Measurements from ENCODE around the gene NT5C1B. TPM values are rescaled to one million over a fixed set of nuclear protein-coding genes. Genes with fewer than 3 reads are reported as not detected.

NT5C1B gene
- total and polyA plus RNA-seq, 4 experiments from 2014 or later: 0.45 to 0.47 TPM; not detected in 2

DNA sequence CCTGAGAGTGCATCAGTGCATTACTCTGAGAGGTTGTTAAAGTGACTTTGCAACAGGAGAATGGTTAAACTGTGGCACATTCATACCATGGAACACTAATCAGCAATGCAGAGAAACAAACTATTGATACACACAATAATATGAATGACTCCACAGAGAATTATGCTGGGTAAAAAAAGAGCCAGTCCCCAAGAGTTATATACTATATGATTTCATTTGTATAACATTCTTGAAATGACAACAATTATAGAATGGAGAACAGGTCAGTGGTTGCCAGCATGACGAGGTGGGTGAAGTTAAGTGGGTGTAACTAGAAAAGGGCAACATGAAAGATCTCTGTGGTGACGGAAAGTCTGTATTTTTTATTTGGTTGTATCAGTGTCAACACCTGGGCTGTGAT is 3.0 kb upstream of the NT5C1B start:
- intact Hi-C loops (cut with micrococcal nuclease): no loop called here
- H3K9me3 Mint-ChIP-seq: peaks cover 0 to 4% (median 0%) of the 10 kb centered on the region in 8 donors
- no peak for DNase-seq
- H3K27me3 ChIP-seq (ENCODE audit: insufficient read depth, low read length): no peaks in the 10 kb centered on the region
- no peak overlapping the region for H3K27ac ChIP-seq (ENCODE audit: low read depth, low read length)
- no peak overlapping the region for H3K4me3 ChIP-seq (ENCODE audit: low read length in 2 of 2)
- H3K36me3 ChIP-seq (ENCODE audit: insufficient read depth, low read length): peaks cover 9% of the 10 kb centered on the region
- peaks cover 14 to 54% of the 10 kb centered on the region in 2 donors for H3K36me3 Mint-ChIP-seq
- H3K9me3 ChIP-seq (ENCODE audit: control insufficient read depth in 1 of 2, low read length in 2 of 2): no peaks in the 10 kb centered on the region
- no peaks in the 10 kb centered on the region for H3K27me3 Mint-ChIP-seq
- ChIA-PET POLR2A (ENCODE audit: partially characterized antibody) (no interaction called here), CTCF (ENCODE audit: partially characterized antibody) (no interaction called here)
- H3K4me1 Mint-ChIP-seq: peaks cover 0 to 2% (median 0%) of the 10 kb centered on the region in 4 donors
- no peak overlapping the region for H3K4me3 Mint-ChIP-seq
- H3K4me1 ChIP-seq (ENCODE audit: insufficient read depth, low read length): no peaks in the 10 kb centered on the region
- no peak overlapping the region for H3K27ac Mint-ChIP-seq

DNA sequence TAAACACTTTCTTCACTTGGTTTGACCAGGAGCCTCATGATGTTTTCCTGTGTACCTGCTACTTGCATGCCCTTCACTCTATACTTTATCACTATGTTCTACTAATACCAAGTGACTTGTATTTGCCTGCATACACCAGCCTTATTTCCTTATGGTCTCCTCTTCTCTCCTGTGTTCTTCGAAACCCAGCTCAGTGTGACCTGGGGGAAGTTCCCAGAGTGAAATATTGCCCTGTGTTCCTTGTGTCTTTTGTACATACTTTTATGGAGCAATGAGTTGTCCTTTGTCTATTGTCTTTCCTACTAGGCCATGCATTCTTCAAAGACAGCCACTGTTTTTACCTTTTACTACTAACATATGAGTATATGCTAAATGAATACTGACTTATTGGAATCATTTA is 567 bp downstream of the NT5C1B start:
- DNase-seq: no peak
- POLR2A ChIA-PET (ENCODE audit: partially characterized antibody): no interaction called here
- Histone ChIP-seq H3K9me3 (ENCODE audit: control insufficient read depth in 1 of 2, low read length in 2 of 2) (no peaks in the 10 kb centered on the region), H3K4me1 (ENCODE audit: insufficient read depth, low read length) (no peaks in the 10 kb centered on the region), H3K27me3 (ENCODE audit: insufficient read depth, low read length) (no peaks in the 10 kb centered on the region), H3K4me3 (ENCODE audit: low read length in 2 of 2) (no peak overlapping the region), H3K27ac (ENCODE audit: low read depth, low read length) (no peak overlapping the region), H3K36me3 (ENCODE audit: insufficient read depth, low read length) (peaks cover 9% of the 10 kb centered on the region)
- intact Hi-C loops (cut with micrococcal nuclease): no loop called here
- Mint-ChIP-seq H3K9me3 (peaks cover 0 to 6% (median under 1%) of the 10 kb centered on the region in 8 donors), H3K4me3 (no peak overlapping the region), H3K27me3 (no peaks in the 10 kb centered on the region), H3K4me1 (peaks cover 0 to 2% (median 0%) of the 10 kb centered on the region in 4 donors), H3K27ac (no peak overlapping the region), H3K36me3 (peaks cover 17 to 51% of the 10 kb centered on the region in 2 donors)
- CTCF ChIA-PET (ENCODE audit: partially characterized antibody): no interaction called here

DNA sequence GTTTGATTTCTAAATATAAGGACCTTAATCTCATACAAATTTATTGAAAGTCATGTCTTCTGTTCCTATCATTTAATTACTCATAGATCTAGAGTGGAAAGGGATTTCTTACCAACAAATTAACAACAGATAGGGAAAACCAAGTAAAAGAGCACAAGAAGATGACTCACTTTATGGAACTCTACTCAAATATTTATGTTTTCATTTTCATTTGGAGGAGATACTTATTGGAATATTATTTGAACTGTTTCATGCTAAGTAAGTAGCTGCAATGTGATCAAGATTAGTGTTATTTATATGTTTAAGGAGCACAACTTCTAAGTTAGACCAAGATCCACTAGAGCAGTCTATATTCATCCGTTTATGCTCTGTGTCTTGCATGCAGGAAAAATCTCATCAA is 1.3 kb downstream of the NT5C1B start:
- peaks cover 0 to 2% (median 0%) of the 10 kb centered on the region in 4 donors for H3K4me1 Mint-ChIP-seq
- H3K36me3 ChIP-seq (ENCODE audit: insufficient read depth, low read length): peaks cover 9% of the 10 kb centered on the region
- no peak overlapping the region for H3K27ac Mint-ChIP-seq
- no peaks in the 10 kb centered on the region for H3K27me3 Mint-ChIP-seq
- no peak overlapping the region for H3K4me3 ChIP-seq (ENCODE audit: low read length in 2 of 2)
- intact Hi-C loops (cut with micrococcal nuclease): no loop called here
- no peak overlapping the region for H3K4me3 Mint-ChIP-seq
- H3K27me3 ChIP-seq (ENCODE audit: insufficient read depth, low read length): no peaks in the 10 kb centered on the region
- no peaks in the 10 kb centered on the region for H3K9me3 ChIP-seq (ENCODE audit: control insufficient read depth in 1 of 2, low read length in 2 of 2)
- ChIA-PET POLR2A (ENCODE audit: partially characterized antibody) (no interaction called here), CTCF (ENCODE audit: partially characterized antibody) (no interaction called here)
- peaks cover 0 to 12% (median 4%) of the 10 kb centered on the region in 8 donors for H3K9me3 Mint-ChIP-seq
- no peaks in the 10 kb centered on the region for H3K4me1 ChIP-seq (ENCODE audit: insufficient read depth, low read length)
- no peak overlapping the region for H3K27ac ChIP-seq (ENCODE audit: low read depth, low read length)
- DNase-seq: no peak
- peaks cover 17 to 53% of the 10 kb centered on the region in 2 donors for H3K36me3 Mint-ChIP-seq

- Histone ChIP-seq H3K4me1 (ENCODE audit: insufficient read depth, low read length) (no peaks in the 10 kb centered on the region), H3K4me3 (ENCODE audit: low read length in 2 of 2) (no peak overlapping the region), H3K27ac (ENCODE audit: low read depth, low read length) (no peak overlapping the region), H3K9me3 (ENCODE audit: control insufficient read depth in 1 of 2, low read length in 2 of 2) (no peaks in the 10 kb centered on the region), H3K27me3 (ENCODE audit: insufficient read depth, low read length) (no peaks in the 10 kb centered on the region), H3K36me3 (ENCODE audit: insufficient read depth, low read length) (peaks cover 6% of the 10 kb centered on the region)
- Mint-ChIP-seq H3K4me1 (peaks cover 0 to 2% (median 0%) of the 10 kb centered on the region in 4 donors), H3K9me3 (peaks cover 0 to 13% (median 4%) of the 10 kb centered on the region in 8 donors), H3K4me3 (no peak overlapping the region), H3K27ac (no peak overlapping the region), H3K36me3 (peaks cover 21 to 38% of the 10 kb centered on the region in 2 donors), H3K27me3 (no peaks in the 10 kb centered on the region)
- ChIA-PET CTCF (ENCODE audit: partially characterized antibody) (no interaction called here), POLR2A (ENCODE audit: partially characterized antibody) (no interaction called here)
- intact Hi-C loops (cut with micrococcal nuclease): no loop called here
- no peak for DNase-seq
Measured at GRCh38 chr2:18585526-18585925, 3.8 kb downstream of the NT5C1B start.

- intact Hi-C loops (cut with micrococcal nuclease): no loop called here
Measured at GRCh38 chr2:18584608-18584954, 4.8 kb downstream of the NT5C1B start.

GRCh38 chr2:18583905-18584607 is 5.3 kb downstream of the NT5C1B start:
- ChIA-PET POLR2A (ENCODE audit: partially characterized antibody) (no interaction called here), CTCF (ENCODE audit: partially characterized antibody) (no interaction called here)
- peaks cover 0 to 13% (median 6%) of the 10 kb centered on the region in 8 donors for H3K9me3 Mint-ChIP-seq
- no peaks in the 10 kb centered on the region for H3K9me3 ChIP-seq (ENCODE audit: control insufficient read depth in 1 of 2, low read length in 2 of 2)
- DNase-seq: no peak
- intact Hi-C loops (cut with micrococcal nuclease): no loop called here
- no peaks in the 10 kb centered on the region for H3K4me1 ChIP-seq (ENCODE audit: insufficient read depth, low read length)
- H3K4me3 Mint-ChIP-seq: no peak overlapping the region
- H3K27me3 ChIP-seq (ENCODE audit: insufficient read depth, low read length): no peaks in the 10 kb centered on the region
- no peak overlapping the region for H3K27ac Mint-ChIP-seq
- no peaks in the 10 kb centered on the region for H3K36me3 ChIP-seq (ENCODE audit: insufficient read depth, low read length)
- H3K27ac ChIP-seq (ENCODE audit: low read depth, low read length): no peak overlapping the region
- H3K4me3 ChIP-seq (ENCODE audit: low read length in 2 of 2): no peak overlapping the region
- H3K4me1 Mint-ChIP-seq: peaks cover 0 to 2% (median 0%) of the 10 kb centered on the region in 4 donors
- no peaks in the 10 kb centered on the region for H3K27me3 Mint-ChIP-seq
- peaks cover 19 to 34% of the 10 kb centered on the region in 2 donors for H3K36me3 Mint-ChIP-seq

More at GRCh38 chr2:18584608-18584954, 4.8 kb downstream of the NT5C1B start:
- POLR2A ChIA-PET (ENCODE audit: partially characterized antibody): no interaction called here
- H3K36me3 ChIP-seq (ENCODE audit: insufficient read depth, low read length): no peaks in the 10 kb centered on the region
- H3K9me3 ChIP-seq (ENCODE audit: control insufficient read depth in 1 of 2, low read length in 2 of 2): no peaks in the 10 kb centered on the region
- no peak for DNase-seq
- H3K4me1 ChIP-seq (ENCODE audit: insufficient read depth, low read length): no peaks in the 10 kb centered on the region
- Mint-ChIP-seq H3K27ac (no peak overlapping the region), H3K36me3 (peaks cover 19 to 34% of the 10 kb centered on the region in 2 donors), H3K4me3 (no peak overlapping the region), H3K27me3 (no peaks in the 10 kb centered on the region), H3K4me1 (peaks cover 0 to 2% (median 0%) of the 10 kb centered on the region in 4 donors), H3K9me3 (peaks cover 0 to 13% (median 4%) of the 10 kb centered on the region in 8 donors)
- no peaks in the 10 kb centered on the region for H3K27me3 ChIP-seq (ENCODE audit: insufficient read depth, low read length)
- CTCF ChIA-PET (ENCODE audit: partially characterized antibody): no interaction called here
- H3K4me3 ChIP-seq (ENCODE audit: low read length in 2 of 2): no peak overlapping the region
- H3K27ac ChIP-seq (ENCODE audit: low read depth, low read length): no peak overlapping the region

GRCh38 chr2:18580606-18581005 is 8.8 kb downstream of the NT5C1B start:
- DNase-seq: no peak
- Mint-ChIP-seq H3K4me1 (no peaks in the 10 kb centered on the region), H3K4me3 (no peak overlapping the region), H3K36me3 (peaks cover 20 to 41% of the 10 kb centered on the region in 2 donors), H3K27ac (no peak overlapping the region), H3K9me3 (peaks cover 3 to 40% (median 23%) of the 10 kb centered on the region in 8 donors), H3K27me3 (no peaks in the 10 kb centered on the region)
- no peak overlapping the region for H3K4me3 ChIP-seq (ENCODE audit: low read length in 2 of 2)
- H3K36me3 ChIP-seq (ENCODE audit: insufficient read depth, low read length): no peaks in the 10 kb centered on the region
- H3K9me3 ChIP-seq (ENCODE audit: control insufficient read depth in 1 of 2, low read length in 2 of 2): no peaks in the 10 kb centered on the region
- CTCF ChIA-PET (ENCODE audit: partially characterized antibody): no interaction called here
- POLR2A ChIA-PET (ENCODE audit: partially characterized antibody): no interaction called here
- intact Hi-C loops (cut with micrococcal nuclease): no loop called here
- H3K27ac ChIP-seq (ENCODE audit: low read depth, low read length): no peak overlapping the region
- no peaks in the 10 kb centered on the region for H3K4me1 ChIP-seq (ENCODE audit: insufficient read depth, low read length)
- H3K27me3 ChIP-seq (ENCODE audit: insufficient read depth, low read length): no peaks in the 10 kb centered on the region

Data from CD4-positive, alpha-beta memory T cell (primary cell).